GM18508 (cell line): ENCODE data around the gene TTC6.

Experiments used
- ATAC-seq: cut with Tn5 transposase; IDR thresholded peaks from one replicate; pipeline ENCODE4 v1.9.1; 2021; ENCODE audit warnings: moderate number of reproducible peaks; ENCODE audit not compliant: insufficient read depth, unreplicated experiment

The TTC6 gene

GRCh38 chr14:37584211-37585100 lies 11.0 kb upstream of the TTC6 start:
- no peak for ATAC-seq

- no peak for ATAC-seq
Observed at GRCh38 chr14:37585101-37585511, 10.3 kb upstream of the TTC6 start.

GRCh38 chr14:37585971-37586796 lies 9.2 kb upstream of the TTC6 start:
- ATAC-seq, result no peak

- ATAC-seq, result no peak
Observed at GRCh38 chr14:37586797-37587130, 8.7 kb upstream of the TTC6 start.

GRCh38 chr14:37587131-37587803 lies 8.2 kb upstream of the TTC6 start:
- no peak for ATAC-seq

- no peak for ATAC-seq
Observed at GRCh38 chr14:37587881-37588666, 7.4 kb upstream of the TTC6 start.

GRCh38 chr14:37588667-37588955 lies 6.8 kb upstream of the TTC6 start:
- ATAC-seq, result no peak

- ATAC-seq, result no peak
Observed at GRCh38 chr14:37588956-37589714, 6.3 kb upstream of the TTC6 start.

- no peak for ATAC-seq
Observed at GRCh38 chr14:37589715-37590427, 5.6 kb upstream of the TTC6 start.

GRCh38 chr14:37590428-37591139 lies 4.8 kb upstream of the TTC6 start:
- no peak for ATAC-seq

- no peak for ATAC-seq
Observed at GRCh38 chr14:37591311-37591940, 4.0 kb upstream of the TTC6 start.

GRCh38 chr14:37591941-37592481 lies 3.4 kb upstream of the TTC6 start:
- ATAC-seq, result no peak

- ATAC-seq, result no peak
Observed at GRCh38 chr14:37592482-37593408, 2.7 kb upstream of the TTC6 start.

GRCh38 chr14:37593511-37594237 lies 1.8 kb upstream of the TTC6 start:
- ATAC-seq, result no peak

GRCh38 chr14:37594238-37594970 lies 1.0 kb upstream of the TTC6 start:
- no peak for ATAC-seq
